Smooth muscle cell (in vitro differentiated cells): ENCODE results near the gene RNASE1. TPM values are rescaled to one million over a fixed set of nuclear protein-coding genes. Genes with fewer than 3 reads are reported as not detected.

Source experiments
- DNase-seq: peaks from one replicate; lab custom pipeline; 2025; ENCODE audit not compliant: unreplicated experiment; lab: John Stamatoyannopoulos, UW
- H2AFZ ChIP-seq: fragments of 200-600 bp; sonication (generic); 2 replicates; pipeline ENCODE4 v1.6.0; 2016; ENCODE audit warnings: antibody characterized with exemption, low read depth, mild to moderate bottlenecking
- H3F3A ChIP-seq: fragments of 200-600 bp; sonication (generic); 2 replicates; pipeline ENCODE4 v1.6.0; 2017; ENCODE audit warnings: antibody characterized with exemption, low read depth
- H3K27ac ChIP-seq: fragments of 200-600 bp; sonication (generic); 2 replicates; pipeline ENCODE4 v1.5.1; 2016; ENCODE audit warnings: low read depth, mild to moderate bottlenecking
- H3K27me3 ChIP-seq: fragments of 200-600 bp; sonication (generic); 2 replicates; pipeline ENCODE4 v1.6.1; 2016; ENCODE audit warnings: low read depth, mild to moderate bottlenecking
- H3K36me3 ChIP-seq: fragments of 200-600 bp; sonication (generic); 2 replicates; pipeline ENCODE4 v1.5.1; 2016; ENCODE audit warnings: low read depth
- H3K4me1 ChIP-seq: fragments of 200-600 bp; sonication (generic); 2 replicates; pipeline ENCODE4 v1.5.1; 2016; ENCODE audit warnings: low read depth
- H3K4me2 ChIP-seq: fragments of 200-600 bp; sonication (generic); 2 replicates; pipeline ENCODE4 v1.6.0; 2016; ENCODE audit warnings: mild to moderate bottlenecking
- H3K4me3 ChIP-seq: fragments of 200-600 bp; sonication (generic); 2 replicates; pipeline ENCODE4 v1.5.1; 2016; ENCODE audit warnings: mild to moderate bottlenecking
- H3K79me2 ChIP-seq: fragments of 200-600 bp; sonication (generic); 2 replicates; pipeline ENCODE4 v1.6.0; 2016; ENCODE audit warnings: low read depth, mild to moderate bottlenecking
- H3K9ac ChIP-seq: fragments of 200-600 bp; sonication (generic); 2 replicates; pipeline ENCODE4 v1.6.0; 2016; ENCODE audit warnings: low read depth
- H3K9me3 ChIP-seq: fragments of 200-600 bp; sonication (generic); replicated peaks from 2 replicates; pipeline ENCODE4 v1.5.1; 2016; ENCODE audit warnings: low read depth
- H4K20me1 ChIP-seq: fragments of 200-600 bp; sonication (generic); 2 replicates; pipeline ENCODE4 v1.6.0; 2016; ENCODE audit warnings: low read depth
- WGBS: methylation state at CpG from one replicate; pipeline ENCODE4 v1.1.7; 2016; ENCODE audit warnings: low lambda C conversion rate; 5-methylcytosine and 5-hydroxymethylcytosine counted together
- polyA plus RNA-seq: library from polyadenylated mRNA; unstranded; fragments of >200 nt; fragmentation: Nextera tagmentation; extraction: Ambion mirVana; gene quantifications from 2 replicates; pipeline ENCODE4 v1.2.1, GENCODE V29; 2016
- total RNA-seq: library from RNA; depleted of rRNA; stranded (reverse); fragments of >200 nt; gene quantifications from 2 replicates; pipeline ENCODE4 v1.2.3, GENCODE V29; 2014
- TF ChIP-seq, protein P1 (sequence below): fragments of 200-600 bp; sonication (generic); IDR thresholded peaks from 2 replicates; pipeline ENCODE4 v1.5.1; 2017; ENCODE audit warnings: borderline replicate concordance, mild to moderate bottlenecking, antibody characterized with exemption; ENCODE audit not compliant: insufficient read depth, poor library complexity, severe bottlenecking

RNASE1 gene
- total and polyA plus RNA-seq, 2 experiments from 2014 or later = 4.0 to 6.9 TPM

DNA sequence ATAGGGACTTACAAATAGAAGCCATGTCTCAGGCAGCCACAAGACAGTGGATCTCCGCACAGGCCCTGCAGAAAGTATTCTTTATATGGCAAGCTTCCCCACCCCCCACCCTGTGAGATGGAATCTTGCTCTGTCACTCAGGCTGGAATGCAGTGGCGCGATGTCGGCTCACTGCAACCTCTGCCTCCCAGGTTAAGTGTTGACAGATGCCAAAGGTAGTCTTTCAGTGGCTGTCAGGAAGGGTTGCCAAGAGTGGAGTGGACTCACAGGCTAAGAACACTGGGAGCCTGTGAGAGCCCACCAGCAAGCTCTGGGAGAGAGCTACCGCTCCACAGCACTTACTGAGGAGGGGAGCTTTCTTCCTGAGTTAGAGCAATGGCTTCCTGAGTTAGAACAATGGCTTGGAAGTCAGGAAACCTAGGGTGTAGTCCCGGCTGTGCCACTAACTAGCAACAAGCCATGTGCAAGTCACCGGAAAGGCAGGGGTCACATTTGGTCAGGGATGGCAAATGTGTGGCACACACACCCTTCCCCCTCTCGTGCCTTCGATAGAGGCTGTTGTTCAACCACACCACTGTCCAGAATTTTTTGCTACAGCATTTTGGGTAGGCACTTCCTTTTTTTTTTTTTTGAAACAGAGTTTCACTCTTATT lies 2.6 kb downstream of the RNASE1 start:
- H3K9me3 ChIP-seq = no peaks in the 10 kb centered on the region
- no peak overlapping the region for H3K27ac ChIP-seq
- no peaks in the 10 kb centered on the region for H3K79me2 ChIP-seq
- TF ChIP-seq, protein P1, sequence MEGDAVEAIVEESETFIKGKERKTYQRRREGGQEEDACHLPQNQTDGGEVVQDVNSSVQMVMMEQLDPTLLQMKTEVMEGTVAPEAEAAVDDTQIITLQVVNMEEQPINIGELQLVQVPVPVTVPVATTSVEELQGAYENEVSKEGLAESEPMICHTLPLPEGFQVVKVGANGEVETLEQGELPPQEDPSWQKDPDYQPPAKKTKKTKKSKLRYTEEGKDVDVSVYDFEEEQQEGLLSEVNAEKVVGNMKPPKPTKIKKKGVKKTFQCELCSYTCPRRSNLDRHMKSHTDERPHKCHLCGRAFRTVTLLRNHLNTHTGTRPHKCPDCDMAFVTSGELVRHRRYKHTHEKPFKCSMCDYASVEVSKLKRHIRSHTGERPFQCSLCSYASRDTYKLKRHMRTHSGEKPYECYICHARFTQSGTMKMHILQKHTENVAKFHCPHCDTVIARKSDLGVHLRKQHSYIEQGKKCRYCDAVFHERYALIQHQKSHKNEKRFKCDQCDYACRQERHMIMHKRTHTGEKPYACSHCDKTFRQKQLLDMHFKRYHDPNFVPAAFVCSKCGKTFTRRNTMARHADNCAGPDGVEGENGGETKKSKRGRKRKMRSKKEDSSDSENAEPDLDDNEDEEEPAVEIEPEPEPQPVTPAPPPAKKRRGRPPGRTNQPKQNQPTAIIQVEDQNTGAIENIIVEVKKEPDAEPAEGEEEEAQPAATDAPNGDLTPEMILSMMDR = no peak
- peak overlapping the region; percentile 80 for H2AFZ ChIP-seq
- H3K4me3 ChIP-seq = no peak overlapping the region
- H3F3A ChIP-seq = peaks cover 8% of the 10 kb centered on the region
- H4K20me1 ChIP-seq = no peaks in the 10 kb centered on the region
- H3K27me3 ChIP-seq = no peaks in the 10 kb centered on the region
- H3K4me2 ChIP-seq = peak overlapping the region; percentile 63
- DNase-seq = no peak
- WGBS = 49% methylated on average over 9 of the region's 9 CpGs
- no peaks in the 10 kb centered on the region for H3K36me3 ChIP-seq
- H3K4me1 ChIP-seq = peaks cover 13% of the 10 kb centered on the region
- no peak overlapping the region for H3K9ac ChIP-seq

DNA sequence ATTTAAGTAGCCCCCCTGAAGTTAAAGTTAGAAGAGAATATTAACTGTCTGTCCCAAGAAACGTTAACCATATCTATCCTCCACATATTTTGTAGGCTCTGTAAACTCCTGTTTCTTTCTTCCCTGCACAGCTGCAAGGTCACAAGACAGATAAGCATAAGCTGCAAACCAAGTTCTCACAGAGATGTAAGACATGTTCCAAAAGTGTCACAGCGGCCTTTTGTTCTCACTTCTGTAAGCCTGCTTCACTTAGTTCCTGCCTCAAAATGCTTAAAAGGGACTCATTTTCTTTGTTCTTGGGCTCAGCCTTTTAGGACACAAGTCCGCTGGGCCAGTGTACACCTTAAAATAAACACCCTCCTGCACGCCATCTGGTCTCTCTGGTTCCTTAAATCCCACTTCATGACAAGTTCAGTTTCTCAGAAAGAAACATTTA lies 3.2 kb downstream of the RNASE1 start:
- H3K4me3 ChIP-seq = no peak overlapping the region
- no peak overlapping the region for H3K27ac ChIP-seq
- H2AFZ ChIP-seq = peak overlapping the region; percentile 80
- H3K79me2 ChIP-seq = no peaks in the 10 kb centered on the region
- peaks cover 8% of the 10 kb centered on the region for H3F3A ChIP-seq
- no peaks in the 10 kb centered on the region for H3K9me3 ChIP-seq
- peak overlapping the region; percentile 63 for H3K4me2 ChIP-seq
- no peaks in the 10 kb centered on the region for H4K20me1 ChIP-seq
- TF ChIP-seq, protein P1 = no peak
- no peaks in the 10 kb centered on the region for H3K27me3 ChIP-seq
- H3K9ac ChIP-seq = no peak overlapping the region
- peaks cover 13% of the 10 kb centered on the region for H3K4me1 ChIP-seq
- no peaks in the 10 kb centered on the region for H3K36me3 ChIP-seq
- WGBS = 13% methylated on average over 4 of the region's 4 CpGs
- no peak for DNase-seq

DNA sequence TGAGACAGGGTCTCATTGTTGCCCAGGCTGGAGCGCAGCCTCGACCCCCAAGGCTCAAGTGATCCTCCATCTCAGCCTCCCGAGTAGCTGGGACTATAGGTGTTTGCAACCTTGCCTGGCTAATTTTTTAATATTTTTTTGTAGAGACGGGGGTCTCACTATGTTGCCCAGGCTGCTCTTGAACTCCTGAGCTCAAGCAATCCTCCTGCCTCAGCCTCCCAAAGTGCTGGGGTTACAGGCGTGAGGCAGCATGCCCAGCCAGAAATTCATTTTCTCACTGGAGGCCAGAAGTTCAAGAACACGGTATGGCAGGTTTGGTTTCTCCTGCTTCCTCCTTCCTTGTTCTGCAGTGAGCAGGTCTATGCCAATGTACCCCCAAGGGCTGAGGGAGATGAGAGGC lies 3.7 kb downstream of the RNASE1 start:
- H4K20me1 ChIP-seq = no peaks in the 10 kb centered on the region
- DNase-seq = no peak
- H3K9me3 ChIP-seq = no peaks in the 10 kb centered on the region
- peaks cover 13% of the 10 kb centered on the region for H3K4me1 ChIP-seq
- no peaks in the 10 kb centered on the region for H3K27me3 ChIP-seq
- no peaks in the 10 kb centered on the region for H3K79me2 ChIP-seq
- peaks cover 5% of the 10 kb centered on the region for H3F3A ChIP-seq
- WGBS = 92% methylated on average over 6 of the region's 6 CpGs
- H3K4me2 ChIP-seq = no peak overlapping the region
- no peak overlapping the region for H3K27ac ChIP-seq
- no peak overlapping the region for H3K4me3 ChIP-seq
- H3K9ac ChIP-seq = no peak overlapping the region
- H2AFZ ChIP-seq = no peak overlapping the region
- no peaks in the 10 kb centered on the region for H3K36me3 ChIP-seq
- TF ChIP-seq, protein P1 = no peak

DNA sequence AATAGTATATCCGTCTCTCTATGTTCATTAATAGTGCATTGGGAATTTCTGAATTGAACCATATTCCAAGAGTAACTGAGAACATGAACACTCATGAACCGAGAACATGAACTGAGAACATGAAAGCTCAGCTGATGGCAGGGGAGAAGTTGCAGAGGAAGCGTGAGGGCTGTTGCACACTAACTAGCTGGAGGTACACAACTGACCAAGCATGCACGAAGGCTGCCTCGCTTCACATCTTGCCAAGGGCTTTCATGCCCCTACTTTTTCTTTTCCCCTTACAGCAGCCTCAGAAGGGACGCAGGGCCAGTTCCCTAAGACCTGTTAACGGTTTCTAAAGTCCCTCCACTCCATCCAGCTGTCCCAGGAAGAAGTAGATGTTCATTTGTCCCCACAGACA lies 4.3 kb downstream of the RNASE1 start:
- H3K79me2 ChIP-seq = no peaks in the 10 kb centered on the region
- TF ChIP-seq, protein P1 = no peak
- DNase-seq = no peak
- no peak overlapping the region for H3K9ac ChIP-seq
- no peaks in the 10 kb centered on the region for H4K20me1 ChIP-seq
- H3K9me3 ChIP-seq = no peaks in the 10 kb centered on the region
- no peaks in the 10 kb centered on the region for H3K27me3 ChIP-seq
- no peaks in the 10 kb centered on the region for H3K36me3 ChIP-seq
- 89% methylated on average over 7 of the region's 7 CpGs for WGBS
- H2AFZ ChIP-seq = no peak overlapping the region
- peaks cover 13% of the 10 kb centered on the region for H3K4me1 ChIP-seq
- H3K4me3 ChIP-seq = no peak overlapping the region
- no peak overlapping the region for H3K27ac ChIP-seq
- H3F3A ChIP-seq = peaks cover 5% of the 10 kb centered on the region
- H3K4me2 ChIP-seq = no peak overlapping the region
